Heart left ventricle (tissue), 16 donors: ENCODE data around the gene TLL1. TPM values are rescaled to one million over a fixed set of nuclear protein-coding genes. Genes with fewer than 3 reads are reported as not detected.

Experiments
- ATAC-seq, 4 donors: fragments of 200-7000 bp; cut with Tn5 transposase; one replicate each; pipeline ENCODE4 v1.9.1; 2020 to 2022; ENCODE audit warnings: moderate library complexity in 4 of 4, mild to moderate bottlenecking in 3 of 4, moderate number of reproducible peaks in 1 of 4
- DNase-seq, 5 donors: peaks; one replicate each; pipeline ENCODE4 v3.0.0-alpha.2; 2020
- H3K27ac ChIP-seq, 12 donors: fragments of 200-600 bp; sonication (generic) in 4 of 12; one replicate each; pipeline versions ENCODE4 v1.5.0 to v1.8.0; 2016 to 2022; ENCODE audit warnings: mild to moderate bottlenecking in 2 of 12
- H3K27me3 ChIP-seq, 9 donors: fragments of 200-600 bp; sonication (generic) in 2 of 9; one replicate each; pipeline versions ENCODE4 v1.5.1 to v1.8.0; 2016 to 2022; ENCODE audit warnings: mild to moderate bottlenecking in 3 of 9
- H3K36me3 ChIP-seq, 9 donors: fragments of 200-600 bp; sonication (generic) in 2 of 9; one replicate each; pipeline versions ENCODE4 v1.5.0 to v1.8.0; 2018 to 2022; ENCODE audit warnings: mild to moderate bottlenecking in 2 of 9
- H3K4me1 ChIP-seq, 12 donors: fragments of 200-600 bp; sonication (generic) in 4 of 12; one replicate each; pipeline versions ENCODE4 v1.5.0 to v1.8.0; 2016 to 2022; ENCODE audit warnings: mild to moderate bottlenecking in 3 of 12
- H3K4me3 ChIP-seq, 12 donors: fragments of 200-600 bp; sonication (generic) in 4 of 12; one replicate each; pipeline versions ENCODE4 v1.5.0 to v1.8.0; 2017 to 2022; ENCODE audit warnings: mild to moderate bottlenecking in 9 of 12, moderate library complexity in 4 of 12
- H3K9me3 ChIP-seq, 12 donors: fragments of 200-600 bp; sonication (generic) in 4 of 12; one replicate each; pipeline versions ENCODE4 v1.5.0 to v1.8.0; 2016 to 2022; ENCODE audit warnings: mild to moderate bottlenecking in 1 of 12
- CTCF ChIP-seq, 12 donors: fragments of 200-600 bp; sonication (generic) in 4 of 12; IDR thresholded peaks; one replicate each; pipeline versions ENCODE4 v1.5.0 to v1.8.0; 2018 to 2022; ENCODE audit warnings: antibody characterized with exemption in 12 of 12, mild to moderate bottlenecking in 5 of 12
- POLR2A ChIP-seq, 2 donors: fragments of 450-650 bp; IDR thresholded peaks; one replicate each; pipeline ENCODE4 v1.6.1; 2017; ENCODE audit warnings: antibody characterized with exemption in 2 of 2, mild to moderate bottlenecking in 2 of 2, moderate library complexity in 2 of 2
- WGBS, 4 donors: extraction: QIAGEN DNeasy Blood & Tissue Kit in 2 of 4; methylation state at CpG; one replicate each; pipeline versions ENCODE4 v1.1.5 to v1.1.7; 2013 to 2018; 5-methylcytosine and 5-hydroxymethylcytosine counted together
- intact Hi-C, 10 donors: fragments of 100-400 bp; cut with DNase I; formaldehyde crosslinking; loops; one replicate each; pipeline versions ENCODE4 v1.11.1 to v1.14.2; 2022
- polyA plus RNA-seq, 2 donors: library from polyadenylated mRNA; stranded (reverse); fragments of 200-250 nt; gene quantifications; one replicate each; pipeline ENCODE4 v1.2.3, GENCODE V29; 2013
- total RNA-seq, 9 donors: library from RNA; depleted of rRNA in 2 of 9; stranded (reverse); fragments of >200 nt in 2 of 9; fragmentation: NEBNext Ultra II Directional in 3 of 9; extraction: Animal tissue kit (Norgen Biotek cat#: 25700) in 3 of 9; gene quantifications; one replicate each; pipeline versions ENCODE4 v1.1.0 to v1.2.4, GENCODE V29; 2016 to 2023
- donor health status: ischemic (EF 13 %, LVEDD 7.1; RV severe dilation, severe dysfunction).
- donor health status: healthy with polysubstance abuse.
- donor health status: DM: no; HTN: yes; CAD: no.
- donor health status: DM: no; HTN: no; CAD: no.
- donor health status: ischemic (EF 25% LVEDD 6.9; RV normal size, moderate dysfunction).
- donor health status: ischemic (EF 25% LVEDD 5.7; RV mildly dilated, moderate dysfunction).
- donor health status: healthy.
- donor health status: DM: yes; HTN: yes; CAD: no.
- donor health status: ischemic (EF 35%, LVEDD 5.7; RV mildly dilated, moderate dysfunction).
- donor health status: nonischemic (EF 11% LVEDD 7.7; RV severe dilation, severe dysfunction).
- donor health status: DM: yes; HTN: yes; CAD: no.
- donor health status: PGD.
- donor health status: ischemic (EF 29% LVEDD 5.4; RV normal size, mild dysfunction).
- donor health status: nonischemic (EF 23%, LVEDD 6.1; RV moderate dilation, normal function).

Gene TLL1
- total and polyA plus RNA-seq, 11 donors = 0.08 to 4.5 (median 1.2) TPM

DNA sequence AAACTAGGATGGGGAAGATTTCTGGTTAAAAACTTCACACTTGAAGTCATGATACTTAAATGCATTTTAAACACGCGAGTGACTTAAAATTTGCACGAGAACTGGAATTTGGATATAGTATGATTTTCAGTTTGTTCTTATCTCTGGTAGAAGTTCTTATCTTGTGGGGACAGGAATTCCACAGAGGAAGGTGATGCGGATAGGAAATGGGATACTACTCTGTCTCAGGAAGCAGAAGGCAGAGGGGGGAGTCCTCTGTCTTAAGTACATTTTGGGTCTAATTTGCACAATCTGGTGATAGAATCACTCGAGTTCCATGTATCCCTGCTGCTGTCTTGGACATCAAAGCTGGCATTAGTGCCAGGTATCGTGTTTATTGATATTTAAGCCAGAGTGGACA is 53.3 kb downstream of the TLL1 start:
- 52 to 63% (median 57%) methylated on average over 6 of the region's 6 CpGs for WGBS, 4 donors
- Histone ChIP-seq H3K4me3 (no peak overlapping the region), H3K9me3 (no peaks in the 10 kb centered on the region), H3K36me3 (no peaks in the 10 kb centered on the region), H3K4me1 (no peaks in the 10 kb centered on the region), H3K27ac (no peak overlapping the region), H3K27me3 (no peaks in the 10 kb centered on the region)
- DNase-seq (no peak), ATAC-seq (no peak)
- intact Hi-C loops = no loop called here
- TF ChIP-seq POLR2A (IDR thresholded peaks at IDR 0.05) (no peak), CTCF (IDR thresholded peaks at IDR 0.05) (no peak)

DNA sequence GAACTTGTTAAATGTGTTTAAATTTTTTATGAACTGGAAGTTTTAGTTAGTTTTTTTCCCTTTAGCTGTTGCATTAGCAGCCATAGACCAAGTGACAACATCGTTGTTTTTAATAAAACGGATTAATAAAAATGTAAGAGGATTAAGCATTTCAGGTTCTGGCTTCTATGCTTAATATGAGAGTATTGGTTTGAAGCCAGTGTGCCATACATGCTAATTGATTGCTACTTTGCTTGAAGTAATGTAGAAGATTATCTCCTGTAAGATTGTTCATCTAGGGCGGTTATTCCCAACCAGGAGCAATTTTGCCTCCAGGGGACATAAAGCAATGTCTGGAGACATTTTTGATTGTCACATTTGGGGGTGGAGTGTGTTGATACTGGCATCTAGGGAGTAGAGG is 54.3 kb downstream of the TLL1 start:
- no peak overlapping the region for H3K27ac ChIP-seq
- H3K4me1 ChIP-seq = no peaks in the 10 kb centered on the region
- intact Hi-C loops = no loop called here
- no peak for DNase-seq
- no peak for TF ChIP-seq CTCF (IDR thresholded peaks at IDR 0.05)
- TF ChIP-seq POLR2A (IDR thresholded peaks at IDR 0.05) = no peak
- WGBS, 4 donors = 92 to 97% (median 95%) methylated on average over 3 of the region's 3 CpGs
- H3K36me3 ChIP-seq = no peaks in the 10 kb centered on the region
- no peak overlapping the region for H3K4me3 ChIP-seq
- no peaks in the 10 kb centered on the region for H3K9me3 ChIP-seq
- H3K27me3 ChIP-seq = no peaks in the 10 kb centered on the region
- ATAC-seq = no peak

GRCh38 chr4:165927815-165928214 is 54.8 kb downstream of the TLL1 start:
- H3K27ac ChIP-seq = no peak overlapping the region
- TF ChIP-seq CTCF (IDR thresholded peaks at IDR 0.05) (no peak), POLR2A (IDR thresholded peaks at IDR 0.05) (no peak)
- 94 to 97% (median 96%) methylated on average over 3 of the region's 3 CpGs for WGBS, 4 donors
- no peaks in the 10 kb centered on the region for H3K36me3 ChIP-seq
- DNase-seq = no peak
- ATAC-seq = no peak
- no peaks in the 10 kb centered on the region for H3K9me3 ChIP-seq
- intact Hi-C loops = no loop called here
- no peak overlapping the region for H3K4me3 ChIP-seq
- no peaks in the 10 kb centered on the region for H3K27me3 ChIP-seq
- no peaks in the 10 kb centered on the region for H3K4me1 ChIP-seq

DNA sequence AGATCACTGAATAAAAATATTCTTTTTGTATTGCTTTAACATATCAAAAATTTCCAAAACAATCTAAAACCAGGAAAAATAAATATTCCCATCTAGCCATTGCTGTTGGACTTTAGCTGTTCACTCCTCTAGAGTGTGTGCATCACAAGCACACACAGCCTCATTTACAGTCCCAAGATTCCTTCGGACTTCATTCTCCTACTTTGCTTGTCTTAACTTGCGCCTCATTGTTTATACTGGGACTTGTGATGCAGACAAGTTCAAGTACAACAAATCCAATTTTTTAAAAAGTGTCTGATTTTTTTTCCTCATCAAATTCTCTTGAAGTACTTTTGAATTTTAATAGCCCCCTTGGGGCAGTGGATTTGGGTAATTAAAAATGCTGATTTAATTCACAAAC is 55.6 kb downstream of the TLL1 start:
- Histone ChIP-seq H3K36me3 (no peaks in the 10 kb centered on the region), H3K4me3 (no peak overlapping the region), H3K27me3 (no peaks in the 10 kb centered on the region), H3K9me3 (no peaks in the 10 kb centered on the region), H3K4me1 (no peaks in the 10 kb centered on the region), H3K27ac (no peak overlapping the region)
- WGBS, 4 donors = 93 to 98% (median 97%) methylated on average over 2 of the region's 2 CpGs
- intact Hi-C loops = no loop called here
- DNase-seq (no peak), ATAC-seq (no peak)
- TF ChIP-seq POLR2A (IDR thresholded peaks at IDR 0.05) = no peak
- TF ChIP-seq CTCF (IDR thresholded peaks at IDR 0.05) = no peak
